ENCODE data around the gene CCDC6. TPM values are rescaled to one million over a fixed set of nuclear protein-coding genes. Genes with fewer than 3 reads are reported as not detected.
A peak's percentile ranks its signal among the peaks of the same experiment; 100 is the strongest.

Gene CCDC6
- total RNA-seq, 2 experiments from 2014 or later = 45.5 to 47.5 TPM

DNA sequence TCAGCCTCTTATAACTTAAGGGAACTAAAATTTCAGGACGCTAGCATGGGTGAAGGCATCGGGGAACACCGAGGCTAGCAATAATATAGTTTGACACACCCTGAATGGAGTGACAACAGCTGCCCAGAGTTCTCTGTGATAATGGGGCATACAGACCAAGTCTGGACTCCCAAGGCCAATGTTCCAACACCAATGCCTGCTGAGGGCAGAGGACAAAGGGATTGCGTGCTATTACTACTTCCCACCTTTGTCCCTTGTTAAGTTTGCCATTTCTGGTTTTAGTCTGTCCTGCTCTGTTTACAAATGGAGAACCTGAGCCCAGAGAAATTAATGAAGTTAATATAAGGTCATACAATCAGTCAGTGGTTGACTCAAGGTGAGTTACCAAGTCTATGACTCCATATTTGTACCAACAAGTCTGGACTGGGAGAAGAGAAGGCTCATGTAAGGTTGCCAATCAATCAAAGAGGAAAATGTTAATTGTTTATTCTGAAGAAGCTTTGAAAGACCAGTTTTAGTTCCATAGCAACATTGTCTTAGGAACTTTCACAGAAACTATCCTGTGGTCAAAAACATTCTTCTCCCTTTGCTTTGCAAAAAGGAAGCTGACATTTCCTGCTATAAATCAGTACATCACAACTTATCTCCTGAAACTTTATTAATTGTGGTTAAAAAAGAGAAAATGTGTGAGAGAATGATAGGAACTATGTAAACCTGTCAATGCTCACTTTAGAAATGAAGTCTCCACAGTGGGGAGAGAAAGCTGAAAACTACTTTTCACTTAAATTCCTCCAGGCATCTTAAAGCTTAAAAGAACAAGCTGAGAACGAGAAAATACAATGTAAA, 74.5 kb downstream of the CCDC6 start:
- peaks cover 38% of the 10 kb centered on the region for H3K36me3 Mint-ChIP-seq
- no peak for DNase-seq
- H3K27ac Mint-ChIP-seq = no peak overlapping the region
- no peaks in the 10 kb centered on the region for H3K9me3 Mint-ChIP-seq
- H3K4me1 Mint-ChIP-seq = peaks cover 36% of the 10 kb centered on the region
- H3K27me3 Mint-ChIP-seq = no peaks in the 10 kb centered on the region
- H3K4me3 Mint-ChIP-seq = no peak overlapping the region

DNA sequence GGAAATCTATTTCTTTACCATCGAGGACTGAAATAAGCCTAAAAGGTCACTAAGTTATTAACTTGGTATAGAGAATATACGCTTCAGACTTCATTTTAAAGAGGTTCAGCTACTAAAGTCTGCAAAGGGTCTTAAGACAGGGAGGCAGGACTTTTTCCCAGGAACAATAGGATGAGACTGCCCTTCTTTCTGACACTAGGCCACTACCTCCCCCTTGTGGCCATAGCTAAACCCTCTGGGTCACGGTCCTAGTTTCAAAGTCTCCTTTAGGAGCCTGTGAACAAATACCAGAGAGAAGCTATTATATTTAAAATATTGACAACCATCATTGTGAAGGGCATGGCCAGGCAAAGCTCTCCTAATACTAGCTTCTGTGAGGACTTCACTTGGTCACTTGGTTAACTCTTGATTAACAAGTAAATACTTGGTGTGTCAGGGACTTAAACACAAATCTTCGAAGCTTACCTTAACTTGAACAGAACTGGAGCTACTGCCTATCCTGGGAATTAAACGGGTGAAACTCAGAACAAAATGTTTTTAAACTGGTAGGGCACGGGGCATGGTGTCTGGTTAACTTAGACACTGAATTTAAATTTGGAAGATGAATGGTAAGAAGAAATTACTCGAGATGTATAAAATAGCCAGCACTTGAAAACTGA, 75.6 kb downstream of the CCDC6 start:
- Mint-ChIP-seq H3K27me3 (no peaks in the 10 kb centered on the region), H3K9me3 (no peaks in the 10 kb centered on the region), H3K4me1 (peaks cover 39% of the 10 kb centered on the region), H3K27ac (no peak overlapping the region), H3K36me3 (peaks cover 48% of the 10 kb centered on the region), H3K4me3 (no peak overlapping the region)
- DNase-seq = no peak

DNA sequence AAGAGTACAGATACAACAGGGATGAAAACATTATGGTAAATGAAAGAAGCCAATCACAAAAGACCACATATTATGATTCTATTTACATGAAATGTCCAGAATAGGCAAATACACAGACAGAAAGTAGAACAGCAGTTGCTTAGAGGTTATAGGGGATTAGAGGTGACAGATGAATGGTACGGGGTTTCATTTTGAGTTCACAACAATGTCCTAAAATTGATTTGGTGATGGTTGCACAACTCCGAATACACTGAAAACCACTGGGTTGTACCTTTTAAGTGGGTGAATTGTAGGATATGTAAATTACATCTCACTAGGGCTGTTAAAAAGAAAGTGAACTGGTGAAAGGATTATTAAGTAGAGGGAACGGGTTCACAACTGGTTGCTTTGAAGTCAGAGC, 76.8 kb downstream of the CCDC6 start:
- Mint-ChIP-seq H3K9me3 (peaks cover 3% of the 10 kb centered on the region), H3K27me3 (no peaks in the 10 kb centered on the region), H3K36me3 (peaks cover 53% of the 10 kb centered on the region), H3K4me1 (peaks cover 30% of the 10 kb centered on the region), H3K4me3 (no peak overlapping the region), H3K27ac (no peak overlapping the region)
- no peak for DNase-seq

DNA sequence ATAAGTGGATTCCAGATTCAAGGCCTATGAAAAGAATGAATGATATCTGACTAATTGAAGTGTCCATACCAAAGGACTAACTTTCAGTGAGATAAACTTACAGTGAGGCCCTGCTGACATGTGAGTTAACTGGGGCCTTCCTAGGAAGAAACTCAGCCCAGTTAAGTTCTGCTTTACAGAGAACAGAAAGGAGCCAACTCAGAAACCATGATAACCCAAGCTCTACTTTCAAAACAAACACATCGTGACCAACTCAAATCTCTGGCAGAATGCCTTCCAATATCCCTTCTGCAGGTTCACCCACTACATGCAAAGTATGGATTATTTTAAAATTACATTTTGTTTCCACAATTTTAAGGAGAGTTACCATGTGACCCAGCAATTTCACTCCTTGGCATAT, 77.3 kb downstream of the CCDC6 start:
- Mint-ChIP-seq H3K9me3 (peaks cover 4% of the 10 kb centered on the region), H3K4me3 (no peak overlapping the region), H3K4me1 (peaks cover 28% of the 10 kb centered on the region), H3K36me3 (peaks cover 57% of the 10 kb centered on the region), H3K27ac (no peak overlapping the region), H3K27me3 (no peaks in the 10 kb centered on the region)
- DNase-seq = no peak

DNA sequence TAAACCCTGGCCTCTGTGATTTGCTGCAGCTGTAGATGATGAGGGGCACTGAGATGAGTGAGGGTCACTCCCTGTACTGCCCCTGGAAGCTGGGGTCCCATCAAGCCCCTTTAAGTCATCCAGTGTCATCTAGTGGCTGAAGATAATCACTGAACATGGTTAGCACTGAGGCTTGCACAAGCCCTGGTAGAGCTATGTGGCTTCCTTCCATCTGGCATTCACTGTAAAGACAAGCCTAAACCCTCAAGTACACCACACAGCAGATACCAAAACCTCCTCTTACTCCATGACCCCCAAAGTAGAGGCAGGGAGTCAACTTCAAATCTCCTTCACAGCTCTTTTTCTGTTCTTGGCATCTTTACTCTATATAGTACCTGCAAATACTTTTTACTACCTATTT, 80.4 kb downstream of the CCDC6 start:
- no peak overlapping the region for H3K27ac Mint-ChIP-seq
- no peak for DNase-seq
- peaks cover 4% of the 10 kb centered on the region for H3K9me3 Mint-ChIP-seq
- peaks cover 59% of the 10 kb centered on the region for H3K36me3 Mint-ChIP-seq
- peaks cover 29% of the 10 kb centered on the region for H3K4me1 Mint-ChIP-seq
- H3K4me3 Mint-ChIP-seq = no peak overlapping the region
- H3K27me3 Mint-ChIP-seq = no peaks in the 10 kb centered on the region

DNA sequence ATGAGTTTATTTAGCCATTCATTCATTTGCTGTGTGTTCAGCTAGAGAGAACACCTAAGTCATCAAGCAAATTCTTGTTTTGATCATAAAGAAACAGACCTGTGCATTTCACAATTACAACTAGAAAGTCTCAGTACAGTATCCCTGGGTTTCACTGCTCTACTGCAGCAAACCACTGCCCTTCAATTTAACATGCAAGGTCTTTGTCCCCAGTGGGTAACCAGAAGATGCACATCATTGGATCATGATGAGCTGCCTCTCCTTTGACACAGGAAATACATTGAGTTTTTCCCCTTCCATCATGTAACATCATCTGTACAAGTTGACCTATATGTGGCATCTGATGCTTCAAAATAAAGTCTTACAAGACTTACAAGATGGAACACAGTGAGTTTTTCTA, 82.6 kb downstream of the CCDC6 start:
- no peak overlapping the region for H3K27ac Mint-ChIP-seq
- peaks cover 4% of the 10 kb centered on the region for H3K9me3 Mint-ChIP-seq
- no peaks in the 10 kb centered on the region for H3K27me3 Mint-ChIP-seq
- H3K4me3 Mint-ChIP-seq = no peak overlapping the region
- peaks cover 35% of the 10 kb centered on the region for H3K4me1 Mint-ChIP-seq
- peaks cover 46% of the 10 kb centered on the region for H3K36me3 Mint-ChIP-seq
- DNase-seq = no peak

DNA sequence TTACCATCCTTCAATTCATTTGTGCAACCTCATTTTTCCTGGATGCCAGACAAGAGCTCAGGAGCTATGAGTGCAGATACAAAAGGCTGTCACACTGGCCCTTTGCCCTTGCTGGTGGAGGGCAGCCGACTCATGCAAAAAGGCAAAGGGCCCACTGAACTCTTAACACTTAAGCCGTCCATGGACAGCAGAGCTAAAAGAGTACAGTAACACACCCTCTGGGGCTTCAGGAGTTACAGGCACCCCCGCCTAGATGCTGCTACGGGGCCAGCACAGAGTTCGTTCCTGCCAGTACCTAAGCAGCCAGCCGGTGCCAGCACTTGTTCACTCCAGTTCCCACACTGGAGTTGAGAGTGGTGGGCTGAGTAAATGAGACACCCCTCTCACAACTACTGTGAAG, 83.2 kb downstream of the CCDC6 start:
- H3K36me3 Mint-ChIP-seq = peaks cover 50% of the 10 kb centered on the region
- H3K4me3 Mint-ChIP-seq = no peak overlapping the region
- H3K4me1 Mint-ChIP-seq = peaks cover 35% of the 10 kb centered on the region

DNA sequence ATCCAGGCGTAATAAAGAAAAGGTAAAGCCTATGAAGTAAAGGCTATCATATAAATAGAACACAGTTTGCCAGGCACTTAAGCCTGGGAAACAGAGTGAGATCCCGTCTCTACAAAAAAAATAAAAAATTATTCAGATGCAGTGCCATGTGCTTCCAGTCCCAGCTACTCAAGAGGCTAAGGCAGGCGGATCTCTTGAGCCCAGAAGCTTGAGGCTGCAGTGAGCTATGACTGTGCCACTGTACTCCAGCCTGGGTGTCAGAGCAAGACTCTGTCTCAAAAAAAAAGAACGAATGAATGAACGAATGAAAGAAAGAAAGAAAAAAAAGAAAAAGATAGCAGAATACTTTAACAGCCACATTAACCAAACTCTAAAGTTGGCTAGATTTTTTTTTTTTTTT, 85.9 kb downstream of the CCDC6 start:
- no peak overlapping the region for H3K27ac Mint-ChIP-seq
- peaks cover 43% of the 10 kb centered on the region for H3K36me3 Mint-ChIP-seq
- peaks cover 27% of the 10 kb centered on the region for H3K4me1 Mint-ChIP-seq
- H3K4me3 Mint-ChIP-seq = no peak overlapping the region
- no peaks in the 10 kb centered on the region for H3K27me3 Mint-ChIP-seq
- H3K9me3 Mint-ChIP-seq = peaks cover 4% of the 10 kb centered on the region
- no peak for DNase-seq

More for the DNA sequence above, 83.2 kb downstream of the CCDC6 start:
- Mint-ChIP-seq H3K9me3 (peaks cover 4% of the 10 kb centered on the region), H3K27ac (no peak overlapping the region), H3K27me3 (no peaks in the 10 kb centered on the region)
- DNase-seq = no peak

DNA sequence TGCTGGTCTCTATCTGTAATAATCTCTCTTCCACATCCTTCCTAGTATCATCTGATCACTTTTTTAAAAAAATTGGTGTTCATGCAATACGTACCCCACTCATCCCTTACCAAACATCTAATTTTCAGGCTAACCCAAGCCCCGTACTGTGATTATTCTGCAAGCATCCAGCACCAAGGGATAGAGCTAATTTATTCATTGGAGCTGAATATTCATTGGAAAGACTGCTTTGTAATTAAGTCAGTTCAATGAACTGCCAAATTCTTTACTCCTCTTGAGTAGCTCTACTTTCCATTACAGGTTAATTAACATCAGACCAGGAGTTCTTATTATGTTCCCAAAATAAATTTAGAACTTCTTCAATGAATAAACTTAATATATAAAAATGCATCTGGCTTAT, 86.7 kb downstream of the CCDC6 start:
- Mint-ChIP-seq H3K27ac (peak overlapping the region; percentile 34), H3K27me3 (no peaks in the 10 kb centered on the region), H3K4me1 (peaks cover 32% of the 10 kb centered on the region), H3K36me3 (peaks cover 39% of the 10 kb centered on the region), H3K4me3 (no peak overlapping the region), H3K9me3 (peaks cover 1% of the 10 kb centered on the region)
- no peak for DNase-seq

DNA sequence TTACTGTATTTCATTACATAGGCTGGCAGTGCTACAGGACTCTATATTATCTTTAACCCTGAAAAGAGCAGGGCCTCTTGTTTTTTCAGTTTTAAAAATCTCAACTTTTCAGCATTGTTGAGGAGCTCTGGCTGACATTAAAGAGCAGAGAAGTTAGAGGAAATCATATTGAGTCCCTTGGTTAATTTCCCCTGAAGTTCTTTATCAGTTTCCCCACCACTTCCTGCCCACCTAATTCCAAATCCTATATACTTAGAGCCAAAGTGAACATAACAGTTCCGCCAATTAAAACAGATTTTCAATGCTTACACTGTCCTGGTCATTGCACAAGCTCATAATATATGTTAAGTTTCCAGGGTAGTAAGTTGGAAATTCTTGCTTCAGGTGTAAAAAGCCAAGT, 87.1 kb downstream of the CCDC6 start:
- Mint-ChIP-seq H3K4me1 (peaks cover 32% of the 10 kb centered on the region), H3K9me3 (no peaks in the 10 kb centered on the region), H3K27me3 (no peaks in the 10 kb centered on the region), H3K27ac (no peak overlapping the region), H3K36me3 (peaks cover 36% of the 10 kb centered on the region), H3K4me3 (no peak overlapping the region)
- no peak for DNase-seq

DNA sequence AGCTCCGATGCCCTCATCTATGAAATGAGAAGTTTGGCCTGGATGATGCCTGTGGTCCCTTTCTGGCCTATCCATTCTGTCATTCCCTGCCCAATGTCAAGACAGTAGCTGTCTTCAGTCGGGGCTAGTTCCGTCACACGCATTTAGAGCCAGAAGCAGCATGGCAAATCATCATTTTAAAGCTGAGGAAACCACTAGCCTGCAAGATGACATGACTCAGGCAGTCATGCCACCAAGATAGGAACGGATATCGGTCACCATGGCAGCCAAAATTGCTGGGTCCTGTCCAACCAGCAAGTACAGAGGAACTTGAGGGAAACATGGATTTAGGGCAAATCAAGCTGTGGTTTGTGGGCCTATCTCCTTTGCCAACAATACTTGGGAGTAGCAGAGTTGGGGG, 88.6 kb downstream of the CCDC6 start:
- H3K4me1 Mint-ChIP-seq = peaks cover 30% of the 10 kb centered on the region
- no peak overlapping the region for H3K27ac Mint-ChIP-seq
- no peaks in the 10 kb centered on the region for H3K9me3 Mint-ChIP-seq
- DNase-seq = no peak
- no peaks in the 10 kb centered on the region for H3K27me3 Mint-ChIP-seq
- peaks cover 25% of the 10 kb centered on the region for H3K36me3 Mint-ChIP-seq
- H3K4me3 Mint-ChIP-seq = no peak overlapping the region

DNA sequence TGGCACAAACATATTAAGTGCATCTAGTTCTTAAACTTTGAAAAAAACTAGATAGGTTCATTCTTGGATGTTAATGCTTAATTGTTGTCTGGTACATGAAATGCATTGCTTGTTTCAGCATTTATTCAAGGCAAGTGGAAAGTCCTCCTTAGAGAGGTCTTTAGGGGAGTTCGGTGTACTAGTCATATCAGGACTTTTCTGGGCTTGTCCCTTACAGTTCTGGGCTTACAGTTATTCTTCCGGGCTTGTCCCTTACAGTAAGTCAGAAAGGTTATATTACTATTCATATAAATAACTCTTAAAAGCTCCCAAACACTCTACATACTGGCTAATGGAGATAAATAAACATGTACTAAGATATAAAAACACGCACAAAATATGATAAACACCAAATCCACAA, 91.5 kb downstream of the CCDC6 start:
- Mint-ChIP-seq H3K27me3 (no peaks in the 10 kb centered on the region), H3K9me3 (no peaks in the 10 kb centered on the region)

DNA sequence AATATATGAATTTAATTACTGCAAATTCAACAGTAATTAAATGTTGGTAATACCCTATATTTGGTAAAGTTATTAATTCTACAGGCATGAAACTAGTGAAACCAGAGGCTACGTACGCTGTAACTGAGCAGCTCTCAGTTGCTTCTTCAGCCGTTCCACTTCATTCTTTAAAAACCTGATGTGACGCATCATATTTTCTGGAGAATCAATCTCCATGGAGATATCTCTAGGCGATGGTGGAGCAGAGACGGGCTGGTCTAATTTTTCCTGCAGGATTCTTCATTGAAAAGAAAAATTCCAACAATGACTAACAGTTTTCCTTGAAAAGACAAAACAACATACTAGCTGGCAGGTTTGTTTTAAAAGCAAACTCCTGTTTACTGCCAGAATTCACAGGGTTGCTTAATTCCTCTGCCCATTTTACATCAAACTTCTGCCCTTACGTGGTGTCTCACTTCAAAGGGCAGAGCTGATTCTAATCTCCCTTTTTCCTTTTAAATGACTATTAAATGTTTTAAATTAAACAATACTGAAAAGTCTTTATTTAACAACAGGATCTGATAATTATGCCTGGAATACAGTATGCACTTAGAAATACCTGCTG, 93.7 kb downstream of the CCDC6 start:
- H3K36me3 Mint-ChIP-seq = peaks cover 27% of the 10 kb centered on the region

More for the DNA sequence above, 91.5 kb downstream of the CCDC6 start:
- no peak for DNase-seq
- H3K4me3 Mint-ChIP-seq = no peak overlapping the region
- peaks cover 11% of the 10 kb centered on the region for H3K4me1 Mint-ChIP-seq
- H3K27ac Mint-ChIP-seq = no peak overlapping the region
- H3K36me3 Mint-ChIP-seq = peaks cover 28% of the 10 kb centered on the region

DNA sequence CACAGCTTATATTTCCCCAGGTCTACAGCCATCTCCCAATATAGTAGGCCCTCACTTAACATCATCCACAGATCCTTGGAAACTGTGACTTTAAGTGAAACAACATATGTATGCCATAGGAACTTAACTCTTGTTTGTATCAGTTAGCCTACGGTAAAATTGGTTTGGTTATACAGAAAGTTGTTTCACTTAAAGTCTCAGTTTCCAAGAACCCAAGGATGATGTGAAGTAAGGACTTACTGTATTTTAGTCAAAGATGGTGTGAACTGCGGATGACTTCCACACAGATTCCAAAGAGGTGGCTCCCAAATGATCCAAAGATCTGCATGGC, 96.7 kb downstream of the CCDC6 start:
- Mint-ChIP-seq H3K36me3 (peaks cover 27% of the 10 kb centered on the region), H3K4me1 (no peaks in the 10 kb centered on the region), H3K27ac (no peak overlapping the region), H3K9me3 (no peaks in the 10 kb centered on the region), H3K27me3 (no peaks in the 10 kb centered on the region), H3K4me3 (no peak overlapping the region)
- no peak for DNase-seq

More for the DNA sequence above, 93.7 kb downstream of the CCDC6 start:
- no peak overlapping the region for H3K4me3 Mint-ChIP-seq
- no peaks in the 10 kb centered on the region for H3K27me3 Mint-ChIP-seq
- H3K27ac Mint-ChIP-seq = no peak overlapping the region
- no peaks in the 10 kb centered on the region for H3K9me3 Mint-ChIP-seq
- H3K4me1 Mint-ChIP-seq = peaks cover 5% of the 10 kb centered on the region
- DNase-seq = no peak

DNA sequence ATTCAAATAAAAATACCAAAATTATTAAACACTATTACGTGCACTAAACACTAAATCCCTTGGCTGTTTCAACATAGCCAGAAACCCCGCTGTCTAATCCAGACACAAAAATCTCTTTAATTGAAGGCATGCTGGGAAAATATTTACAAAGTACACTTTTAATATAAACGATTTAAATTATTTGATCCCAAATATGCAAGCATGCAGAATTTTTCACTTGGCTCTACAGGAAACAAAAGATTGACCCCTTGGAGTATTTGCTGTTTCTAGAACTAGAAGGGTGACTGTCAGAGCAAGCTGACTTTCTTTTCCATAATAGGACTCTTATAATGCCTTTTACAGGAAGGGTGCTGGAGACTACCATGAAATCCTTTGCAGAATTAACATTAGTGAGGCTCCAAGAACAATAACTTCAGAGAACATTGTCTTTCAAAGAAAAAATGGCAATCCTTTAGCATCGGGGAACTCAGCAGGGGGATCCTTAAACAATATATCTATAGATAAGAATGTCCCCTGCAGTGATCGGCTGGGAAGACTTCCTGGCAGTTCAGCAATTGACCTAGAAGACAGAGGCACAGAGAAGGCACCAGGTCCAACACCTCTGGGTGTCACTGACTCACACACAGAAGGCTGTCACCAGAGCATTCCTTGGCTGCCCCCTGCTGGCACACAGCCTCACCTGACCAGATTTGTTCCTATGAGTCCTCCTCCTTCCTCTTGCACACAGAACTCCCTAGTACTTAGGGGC, 97.3 kb downstream of the CCDC6 start:
- Mint-ChIP-seq H3K36me3 (peaks cover 30% of the 10 kb centered on the region), H3K27ac (no peak overlapping the region)

More for the DNA sequence above, 97.3 kb downstream of the CCDC6 start:
- DNase-seq = peak; percentile 69
- no peak overlapping the region for H3K4me3 Mint-ChIP-seq
- no peaks in the 10 kb centered on the region for H3K4me1 Mint-ChIP-seq
- no peaks in the 10 kb centered on the region for H3K9me3 Mint-ChIP-seq
- H3K27me3 Mint-ChIP-seq = no peaks in the 10 kb centered on the region
